ENCODE results near the gene DNAAF1. TPM values are rescaled to one million over a fixed set of nuclear protein-coding genes. Genes with fewer than 3 reads are reported as not detected.
"Not testable (repeated sequence)": the region's sequence is repeated elsewhere in the genome, so short reads cannot be mapped to it uniquely, and the experiment has no call there.

Gene DNAAF1
- total RNA-seq, 1 experiment from 2014 or later: not detected

GRCh38 chr16:84196101-84196500, 51.0 kb downstream of the DNAAF1 start:
- Histone ChIP-seq H3K79me2 (ENCODE audit: low read length) (no peaks in the 10 kb centered on the region), H4K20me1 (ENCODE audit: insufficient read depth, low read depth, low read length) (no peaks in the 10 kb centered on the region), H3K4me1 (ENCODE audit: low read length) (peaks cover 4% of the 10 kb centered on the region), H2AFZ (ENCODE audit: low read length) (no peak overlapping the region), H3K4me2 (ENCODE audit: low read depth, low read length, poor library complexity, severe bottlenecking) (no peak overlapping the region), H3K27ac (ENCODE audit: low read length) (no peak overlapping the region), H3K9ac (ENCODE audit: low read length) (no peak overlapping the region), H3K4me3 (ENCODE audit: low read length) (no peak overlapping the region), H3K9me2 (replicated peaks; ENCODE audit: insufficient read depth, low read length) (no peaks in the 10 kb centered on the region), H3K27me3 (ENCODE audit: low read length) (no peaks in the 10 kb centered on the region), H3K36me3 (ENCODE audit: insufficient read depth, low read length) (no peaks in the 10 kb centered on the region), H3K9me3 (ENCODE audit: low read length) (no peaks in the 10 kb centered on the region)
- no peak for DNase-seq

DNA sequence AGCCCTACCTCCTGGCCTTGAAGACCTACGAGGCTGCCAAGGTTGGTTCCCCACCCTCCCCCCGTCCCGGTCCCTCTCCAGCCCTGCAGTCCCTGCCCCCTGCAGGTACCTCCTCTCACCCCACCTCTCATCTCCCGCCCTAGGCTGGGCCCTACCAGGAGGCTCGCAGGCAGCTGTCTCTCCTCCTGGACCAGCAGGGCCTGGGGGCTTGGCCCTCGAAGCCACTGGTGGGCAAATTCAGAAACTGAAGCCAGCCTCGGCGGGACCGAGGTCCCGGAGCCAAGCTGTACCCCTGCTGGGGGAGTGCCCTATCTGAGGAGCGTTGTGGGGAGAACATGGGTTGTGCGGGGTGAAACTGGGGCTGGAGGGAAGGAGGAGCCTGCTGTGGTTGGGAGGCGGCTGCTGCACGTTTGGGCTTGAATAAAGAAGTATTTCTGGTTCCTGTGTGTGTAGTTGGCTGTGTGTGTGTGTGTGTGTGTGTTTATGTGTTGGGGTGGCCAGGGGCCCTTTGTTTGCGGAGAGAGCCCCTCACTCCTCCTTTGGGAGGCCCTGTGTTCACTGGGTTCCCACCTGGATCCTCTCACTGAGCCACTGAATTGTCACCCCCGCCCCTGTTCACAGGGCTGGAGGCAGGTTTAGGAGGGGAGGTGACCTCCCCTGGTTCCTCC, 51.8 kb downstream of the DNAAF1 start:
- H3K4me1 ChIP-seq (ENCODE audit: low read length): peaks cover 4% of the 10 kb centered on the region
- no peak for DNase-seq
- H3K27ac ChIP-seq (ENCODE audit: low read length): no peak overlapping the region
- H3K4me3 ChIP-seq (ENCODE audit: low read length): no peak overlapping the region
- no peak overlapping the region for H3K4me2 ChIP-seq (ENCODE audit: low read depth, low read length, poor library complexity, severe bottlenecking)
- H3K79me2 ChIP-seq (ENCODE audit: low read length): no peaks in the 10 kb centered on the region
- no peaks in the 10 kb centered on the region for H3K27me3 ChIP-seq (ENCODE audit: low read length)
- H3K9me3 ChIP-seq (ENCODE audit: low read length): no peaks in the 10 kb centered on the region
- no peaks in the 10 kb centered on the region for H4K20me1 ChIP-seq (ENCODE audit: insufficient read depth, low read depth, low read length)
- no peak overlapping the region for H3K9ac ChIP-seq (ENCODE audit: low read length)
- no peaks in the 10 kb centered on the region for H3K9me2 ChIP-seq (replicated peaks; ENCODE audit: insufficient read depth, low read length)
- H3K36me3 ChIP-seq (ENCODE audit: insufficient read depth, low read length): no peaks in the 10 kb centered on the region
- no peak overlapping the region for H2AFZ ChIP-seq (ENCODE audit: low read length)

DNA sequence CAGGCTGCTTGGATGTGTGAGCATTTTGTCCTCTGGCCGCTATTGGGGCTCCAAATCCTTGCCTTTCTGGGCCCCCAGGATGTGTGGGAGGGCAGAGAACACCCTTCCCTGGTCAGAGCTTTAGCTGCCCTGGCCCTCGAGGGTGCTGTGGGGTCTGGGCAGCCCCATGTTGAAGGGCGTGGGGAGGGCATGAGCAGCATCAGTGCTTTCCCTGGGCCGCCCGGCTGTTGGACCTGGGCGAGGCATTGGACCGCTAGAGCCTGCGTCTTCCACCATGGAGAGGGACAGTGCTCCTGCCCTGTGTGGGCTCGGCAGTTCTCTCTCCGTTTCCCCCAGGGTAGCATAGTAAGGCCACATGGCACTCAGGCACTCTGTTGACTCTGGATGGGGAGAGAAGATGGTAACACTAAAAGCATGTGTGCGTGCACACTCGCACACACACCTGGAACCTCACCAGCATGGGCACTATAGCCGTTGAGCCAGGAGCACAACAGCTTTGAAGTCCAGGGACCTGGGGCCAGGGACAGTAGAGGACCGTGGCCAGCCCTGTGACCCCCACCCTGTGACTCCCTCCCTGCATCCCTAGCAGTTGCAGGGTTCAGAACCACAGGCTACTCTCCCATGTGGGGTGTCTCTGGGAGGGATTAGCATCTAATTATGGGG, 52.5 kb downstream of the DNAAF1 start:
- Histone ChIP-seq H3K4me2 (ENCODE audit: low read depth, low read length, poor library complexity, severe bottlenecking) (no peak overlapping the region), H3K27me3 (ENCODE audit: low read length) (no peaks in the 10 kb centered on the region), H3K4me3 (ENCODE audit: low read length) (no peak overlapping the region), H3K4me1 (ENCODE audit: low read length) (peaks cover 4% of the 10 kb centered on the region), H3K27ac (ENCODE audit: low read length) (no peak overlapping the region), H3K9me3 (ENCODE audit: low read length) (no peaks in the 10 kb centered on the region), H2AFZ (ENCODE audit: low read length) (no peak overlapping the region), H3K9me2 (replicated peaks; ENCODE audit: insufficient read depth, low read length) (no peaks in the 10 kb centered on the region), H4K20me1 (ENCODE audit: insufficient read depth, low read depth, low read length) (no peaks in the 10 kb centered on the region), H3K9ac (ENCODE audit: low read length) (no peak overlapping the region), H3K79me2 (ENCODE audit: low read length) (no peaks in the 10 kb centered on the region), H3K36me3 (ENCODE audit: insufficient read depth, low read length) (no peaks in the 10 kb centered on the region)
- no peak for DNase-seq

- peaks cover 4% of the 10 kb centered on the region for H3K4me1 ChIP-seq (ENCODE audit: low read length)
- no peaks in the 10 kb centered on the region for H3K27me3 ChIP-seq (ENCODE audit: low read length)
- no peak overlapping the region for H2AFZ ChIP-seq (ENCODE audit: low read length)
- no peak overlapping the region for H3K4me3 ChIP-seq (ENCODE audit: low read length)
- H3K27ac ChIP-seq (ENCODE audit: low read length): no peak overlapping the region
- H3K4me2 ChIP-seq (ENCODE audit: low read depth, low read length, poor library complexity, severe bottlenecking): no peak overlapping the region
- no peaks in the 10 kb centered on the region for H3K9me3 ChIP-seq (ENCODE audit: low read length)
- no peak for DNase-seq
- H3K9ac ChIP-seq (ENCODE audit: low read length): no peak overlapping the region
- no peaks in the 10 kb centered on the region for H4K20me1 ChIP-seq (ENCODE audit: insufficient read depth, low read depth, low read length)
- H3K9me2 ChIP-seq (replicated peaks; ENCODE audit: insufficient read depth, low read length): no peaks in the 10 kb centered on the region
- no peaks in the 10 kb centered on the region for H3K79me2 ChIP-seq (ENCODE audit: low read length)
- no peaks in the 10 kb centered on the region for H3K36me3 ChIP-seq (ENCODE audit: insufficient read depth, low read length)
These were observed 53.3 kb downstream of the DNAAF1 start for GRCh38 chr16:84198401-84198800.

DNA sequence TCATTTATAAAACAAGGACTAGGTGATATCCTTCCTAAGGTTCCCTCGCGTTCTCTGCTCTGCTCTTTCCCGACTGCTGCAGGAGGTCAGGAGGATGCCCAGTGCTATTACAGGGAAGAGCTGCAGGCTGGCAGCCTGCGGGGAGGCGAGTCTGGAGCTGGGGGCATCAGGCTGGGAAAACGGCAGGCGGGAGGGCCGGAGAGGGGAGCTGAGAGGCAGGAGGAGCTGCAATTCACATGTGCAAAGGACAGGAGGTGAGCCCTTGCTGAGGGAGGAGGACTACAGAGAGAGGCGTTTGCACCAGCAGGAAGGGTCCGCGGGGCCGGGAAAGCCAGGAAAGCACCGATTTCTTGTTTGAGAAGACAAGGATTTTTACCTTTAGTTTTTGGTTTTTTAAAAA, 54.0 kb downstream of the DNAAF1 start:
- H4K20me1 ChIP-seq (ENCODE audit: insufficient read depth, low read depth, low read length): no peaks in the 10 kb centered on the region
- peaks cover 4% of the 10 kb centered on the region for H3K4me1 ChIP-seq (ENCODE audit: low read length)
- H3K27me3 ChIP-seq (ENCODE audit: low read length): no peaks in the 10 kb centered on the region
- no peak for DNase-seq
- no peaks in the 10 kb centered on the region for H3K79me2 ChIP-seq (ENCODE audit: low read length)
- H3K4me3 ChIP-seq (ENCODE audit: low read length): no peak overlapping the region
- H3K9me3 ChIP-seq (ENCODE audit: low read length): no peaks in the 10 kb centered on the region
- H3K4me2 ChIP-seq (ENCODE audit: low read depth, low read length, poor library complexity, severe bottlenecking): no peak overlapping the region
- no peak overlapping the region for H3K9ac ChIP-seq (ENCODE audit: low read length)
- H2AFZ ChIP-seq (ENCODE audit: low read length): no peak overlapping the region
- H3K27ac ChIP-seq (ENCODE audit: low read length): no peak overlapping the region
- H3K9me2 ChIP-seq (replicated peaks; ENCODE audit: insufficient read depth, low read length): no peaks in the 10 kb centered on the region
- no peaks in the 10 kb centered on the region for H3K36me3 ChIP-seq (ENCODE audit: insufficient read depth, low read length)

DNA sequence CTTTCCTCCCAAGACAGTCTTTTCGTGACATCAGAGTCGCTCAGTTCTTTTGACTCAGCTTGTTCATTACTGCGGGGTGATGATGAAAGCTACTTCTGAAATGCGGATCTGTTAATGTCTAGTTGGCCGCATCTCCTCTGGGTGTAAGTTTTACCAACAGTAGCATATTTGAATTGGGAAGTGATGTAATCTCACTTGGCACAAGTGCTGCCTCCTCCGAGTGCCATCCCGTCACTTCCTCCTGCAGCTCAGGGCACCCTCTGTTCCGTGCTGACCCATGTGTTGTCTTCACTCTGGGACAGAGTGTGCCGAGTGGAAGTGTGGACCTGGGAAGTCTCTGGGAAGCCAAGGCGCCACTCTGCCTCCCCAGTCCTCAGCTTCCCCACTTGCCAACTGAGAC, 54.8 kb downstream of the DNAAF1 start:
- Histone ChIP-seq H3K27me3 (ENCODE audit: low read length) (no peaks in the 10 kb centered on the region), H4K20me1 (ENCODE audit: insufficient read depth, low read depth, low read length) (no peaks in the 10 kb centered on the region), H3K27ac (ENCODE audit: low read length) (no peak overlapping the region), H3K4me3 (ENCODE audit: low read length) (no peak overlapping the region), H3K9ac (ENCODE audit: low read length) (no peak overlapping the region), H3K36me3 (ENCODE audit: insufficient read depth, low read length) (no peaks in the 10 kb centered on the region), H3K4me1 (ENCODE audit: low read length) (no peaks in the 10 kb centered on the region), H3K9me2 (replicated peaks; ENCODE audit: insufficient read depth, low read length) (no peaks in the 10 kb centered on the region), H2AFZ (ENCODE audit: low read length) (no peak overlapping the region), H3K4me2 (ENCODE audit: low read depth, low read length, poor library complexity, severe bottlenecking) (no peak overlapping the region), H3K9me3 (ENCODE audit: low read length) (no peaks in the 10 kb centered on the region), H3K79me2 (ENCODE audit: low read length) (no peaks in the 10 kb centered on the region)
- no peak for DNase-seq

DNA sequence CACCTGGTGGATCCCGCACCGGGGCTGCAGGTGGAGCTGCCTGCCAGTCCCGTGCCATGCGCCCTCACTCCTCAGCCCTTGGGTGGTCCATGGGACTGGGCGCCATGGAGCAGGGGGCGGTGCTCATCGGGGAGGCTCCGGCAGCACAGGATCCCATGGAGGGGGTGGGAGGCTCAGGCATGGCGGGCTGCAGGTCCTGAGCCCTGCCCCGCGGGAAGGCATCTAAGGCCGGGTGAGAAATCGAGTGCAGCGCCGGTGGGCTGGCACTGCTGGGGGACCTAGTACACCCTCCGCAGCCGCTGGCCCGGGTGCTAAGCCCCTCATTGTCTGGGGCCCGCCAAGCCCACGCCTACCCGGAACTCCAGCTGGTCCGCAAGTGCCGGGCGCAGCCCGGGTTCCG, 59.4 kb downstream of the DNAAF1 start:
- not testable (repeated sequence) for H3K36me3 ChIP-seq (ENCODE audit: insufficient read depth, low read length); H2AFZ ChIP-seq (ENCODE audit: low read length); H3K27me3 ChIP-seq (ENCODE audit: low read length); H3K4me3 ChIP-seq (ENCODE audit: low read length); H3K9me2 ChIP-seq (replicated peaks; ENCODE audit: insufficient read depth, low read length); H3K27ac ChIP-seq (ENCODE audit: low read length); H3K9me3 ChIP-seq (ENCODE audit: low read length); H3K79me2 ChIP-seq (ENCODE audit: low read length); H4K20me1 ChIP-seq (ENCODE audit: insufficient read depth, low read depth, low read length); DNase-seq; H3K9ac ChIP-seq (ENCODE audit: low read length); H3K4me2 ChIP-seq (ENCODE audit: low read depth, low read length, poor library complexity, severe bottlenecking); H3K4me1 ChIP-seq (ENCODE audit: low read length)

- H4K20me1 ChIP-seq (ENCODE audit: insufficient read depth, low read depth, low read length); H3K27me3 ChIP-seq (ENCODE audit: low read length); H3K4me1 ChIP-seq (ENCODE audit: low read length); H3K9ac ChIP-seq (ENCODE audit: low read length); H3K79me2 ChIP-seq (ENCODE audit: low read length); H3K27ac ChIP-seq (ENCODE audit: low read length); H2AFZ ChIP-seq (ENCODE audit: low read length); H3K4me3 ChIP-seq (ENCODE audit: low read length); H3K4me2 ChIP-seq (ENCODE audit: low read depth, low read length, poor library complexity, severe bottlenecking); DNase-seq; H3K9me3 ChIP-seq (ENCODE audit: low read length); H3K9me2 ChIP-seq (replicated peaks; ENCODE audit: insufficient read depth, low read length); H3K36me3 ChIP-seq (ENCODE audit: insufficient read depth, low read length): not testable (repeated sequence)
These were observed 60.0 kb downstream of the DNAAF1 start for GRCh38 chr16:84205123-84205522.
